Measurements from ENCODE around the gene SMARCA2.

DNA sequence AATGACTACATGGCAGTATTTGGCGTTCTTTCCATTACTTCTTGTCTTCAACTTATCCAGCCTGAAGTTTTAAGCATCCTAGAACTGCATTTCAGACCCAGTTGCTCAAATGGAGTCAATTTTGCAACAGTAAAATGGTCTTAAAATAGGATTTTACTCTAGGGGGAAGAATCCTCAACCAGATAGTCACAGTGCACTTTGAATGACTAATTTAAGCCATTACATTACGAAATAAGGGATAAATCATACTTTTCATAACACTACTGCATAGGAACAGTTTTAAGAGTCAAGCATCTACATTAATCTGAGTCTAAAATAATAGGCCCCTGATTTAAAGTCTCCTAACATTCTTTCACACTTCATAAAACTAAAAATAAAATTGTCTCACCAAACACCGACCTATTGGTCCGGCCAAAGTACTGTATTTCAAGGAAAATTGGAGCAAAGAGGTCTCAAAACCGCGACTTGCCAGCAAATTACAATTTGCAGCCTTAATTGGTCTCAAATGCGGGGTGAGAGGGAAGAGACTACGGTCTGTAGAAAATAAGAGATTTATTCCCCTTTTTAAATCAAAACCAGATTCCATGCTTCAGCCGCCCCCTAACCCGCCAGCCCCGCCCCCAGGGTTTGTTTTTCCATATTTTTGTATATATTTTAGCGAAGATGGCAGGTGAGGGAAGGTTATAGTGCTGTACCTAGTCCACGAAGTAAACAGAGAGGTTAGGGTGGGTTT, 1.2 kb upstream of the SMARCA2 start:
- no peak for TF ChIP-seq POLR2AphosphoS5 (IDR thresholded peaks at IDR 0.05; ENCODE audit: low read depth, low read length)
- no peak for TF ChIP-seq POLR2A (IDR thresholded peaks at IDR 0.05; ENCODE audit: low read depth, low read length)
- no peak for TF ChIP-seq SPI1 (IDR thresholded peaks at IDR 0.05; ENCODE audit: low read depth, low read length)

Measured in GM12891 (cell line).